Suprapubic skin (tissue), 4 donors: ENCODE data around the gene CD180. TPM values are rescaled to one million over a fixed set of nuclear protein-coding genes. Genes with fewer than 3 reads are reported as not detected.
"Not testable (repeated sequence)": the region's sequence is repeated elsewhere in the genome, so short reads cannot be mapped to it uniquely, and the experiment has no call there.

Experiments
- DNase-seq, 2 donors: peaks; one replicate each; pipeline ENCODE4 v3.0.0-alpha.2; 2019; ENCODE audit warnings: low spot score in 2 of 2
- H3K27ac ChIP-seq: fragments of 200-600 bp; sonication (generic); one replicate; pipeline ENCODE4 v1.5.1; 2019
- H3K27me3 ChIP-seq: fragments of 200-600 bp; sonication (generic); one replicate; pipeline ENCODE4 v1.5.1; 2019
- H3K36me3 ChIP-seq: fragments of 200-600 bp; sonication (generic); one replicate; pipeline ENCODE4 v1.5.1; 2019
- H3K4me1 ChIP-seq: fragments of 200-600 bp; sonication (generic); one replicate; pipeline ENCODE4 v1.5.1; 2019
- H3K4me3 ChIP-seq: fragments of 200-600 bp; sonication (generic); one replicate; pipeline ENCODE4 v1.5.1; 2019; ENCODE audit warnings: mild to moderate bottlenecking
- H3K9me3 ChIP-seq: fragments of 200-600 bp; sonication (generic); one replicate; pipeline ENCODE4 v1.5.1; 2019
- CTCF ChIP-seq, 2 donors: fragments of 200-600 bp in 1 of 2; fragments of 450-650 bp in 1 of 2; sonication (generic) in 1 of 2; IDR thresholded peaks; one replicate each; pipeline ENCODE4 v1.5.1; 2016 to 2019; ENCODE audit warnings: antibody characterized with exemption in 2 of 2, mild to moderate bottlenecking in 1 of 2, moderate library complexity in 1 of 2
- EP300 ChIP-seq: sonication (generic); formaldehyde crosslinking; IDR thresholded peaks from one replicate; pipeline ENCODE4 v1.6.1; 2017; ENCODE audit warnings: antibody characterized with exemption
- POLR2A ChIP-seq, 2 donors: fragments of 450-650 bp; IDR thresholded peaks; one replicate each; pipeline ENCODE4 v1.6.1; 2017; ENCODE audit warnings: antibody characterized with exemption in 2 of 2, mild to moderate bottlenecking in 2 of 2, moderate library complexity in 2 of 2
- POLR2AphosphoS5 ChIP-seq, 3 donors: sonication (generic); formaldehyde crosslinking; IDR thresholded peaks; one replicate each; pipeline ENCODE4 v1.6.1; 2017; ENCODE audit warnings: antibody characterized with exemption in 3 of 3
- WGBS: methylation state at CpG from one replicate; pipeline ENCODE4 v1.1.5; 2018; 5-methylcytosine and 5-hydroxymethylcytosine counted together
- total RNA-seq, 4 donors: library from RNA; depleted of rRNA; stranded (reverse); fragments of >200 nt; gene quantifications; one replicate each; pipeline ENCODE4 v1.1.0, GENCODE V29; 2016

CD180 gene
- total RNA-seq, 4 donors from 2014 or later, result 0.11 to 0.32 (median 0.18) TPM; not detected in 1

- Histone ChIP-seq H3K27ac (no peak overlapping the region), H3K36me3 (no peaks in the 10 kb centered on the region), H3K9me3 (no peaks in the 10 kb centered on the region), H3K4me1 (peaks cover 5% of the 10 kb centered on the region), H3K27me3 (no peaks in the 10 kb centered on the region), H3K4me3 (no peak overlapping the region)
- DNase-seq, result no peak
- TF ChIP-seq POLR2AphosphoS5 (IDR thresholded peaks at IDR 0.05) (no peak), POLR2A (IDR thresholded peaks at IDR 0.05) (no peak), EP300 (no peak), CTCF (IDR thresholded peaks at IDR 0.05) (no peak)
Measured at GRCh38 chr5:67176936-67177335, 19.7 kb downstream of the CD180 start.

- Histone ChIP-seq H3K27me3 (no peaks in the 10 kb centered on the region), H3K27ac (no peak overlapping the region), H3K36me3 (no peaks in the 10 kb centered on the region), H3K9me3 (no peaks in the 10 kb centered on the region), H3K4me1 (no peaks in the 10 kb centered on the region), H3K4me3 (no peak overlapping the region)
- DNase-seq, result no peak
- 75% methylated on average over 1 of the region's 1 CpG for WGBS
- TF ChIP-seq POLR2A (IDR thresholded peaks at IDR 0.05) (no peak), POLR2AphosphoS5 (IDR thresholded peaks at IDR 0.05) (no peak), EP300 (no peak), CTCF (IDR thresholded peaks at IDR 0.05) (no peak)
Measured at GRCh38 chr5:67173959-67174358, 22.6 kb downstream of the CD180 start.

- not testable (repeated sequence) for H3K27me3 ChIP-seq, H3K27ac ChIP-seq, H3K36me3 ChIP-seq, H3K4me1 ChIP-seq, H3K4me3 ChIP-seq, DNase-seq, H3K9me3 ChIP-seq
- WGBS, result 100% methylated on average over 1 of the region's 2 CpGs
Measured at GRCh38 chr5:67173351-67173750, 23.2 kb downstream of the CD180 start.

GRCh38 chr5:67170767-67171166 lies 25.8 kb downstream of the CD180 start:
- no peak overlapping the region for H3K27ac ChIP-seq
- TF ChIP-seq POLR2AphosphoS5 (IDR thresholded peaks at IDR 0.05) (no peak), EP300 (no peak), CTCF (IDR thresholded peaks at IDR 0.05) (no peak), POLR2A (IDR thresholded peaks at IDR 0.05) (no peak)
- no peaks in the 10 kb centered on the region for H3K9me3 ChIP-seq
- H3K36me3 ChIP-seq, result peaks cover under 1% of the 10 kb centered on the region
- WGBS, result 88% methylated on average over 3 of the region's 3 CpGs
- no peak for DNase-seq
- H3K4me1 ChIP-seq, result peaks cover 5% of the 10 kb centered on the region
- no peak overlapping the region for H3K4me3 ChIP-seq
- no peaks in the 10 kb centered on the region for H3K27me3 ChIP-seq

- no peak for DNase-seq
- no peak overlapping the region for H3K27ac ChIP-seq
- H3K9me3 ChIP-seq, result no peaks in the 10 kb centered on the region
- WGBS, result 91% methylated on average over 4 of the region's 4 CpGs
- H3K4me1 ChIP-seq, result peaks cover 5% of the 10 kb centered on the region
- no peak for TF ChIP-seq EP300
- no peak for TF ChIP-seq POLR2A (IDR thresholded peaks at IDR 0.05)
- TF ChIP-seq POLR2AphosphoS5 (IDR thresholded peaks at IDR 0.05), result no peak
- no peak for TF ChIP-seq CTCF (IDR thresholded peaks at IDR 0.05)
- peaks cover 28% of the 10 kb centered on the region for H3K36me3 ChIP-seq
- no peak overlapping the region for H3K4me3 ChIP-seq
- no peaks in the 10 kb centered on the region for H3K27me3 ChIP-seq
Measured at GRCh38 chr5:67168069-67168468, 28.5 kb downstream of the CD180 start.
